ENCODE measurements around the gene ADGRG6. TPM values are rescaled to one million over a fixed set of nuclear protein-coding genes. Genes with fewer than 3 reads are reported as not detected.

The ADGRG6 gene
- total and polyA plus RNA-seq, 10 of the 15 experiments (the other 5 are each of a cell fraction or from before 2014, with no cell fraction given): 0.01 to 0.24 (median 0.13) TPM; not detected in 7

DNA sequence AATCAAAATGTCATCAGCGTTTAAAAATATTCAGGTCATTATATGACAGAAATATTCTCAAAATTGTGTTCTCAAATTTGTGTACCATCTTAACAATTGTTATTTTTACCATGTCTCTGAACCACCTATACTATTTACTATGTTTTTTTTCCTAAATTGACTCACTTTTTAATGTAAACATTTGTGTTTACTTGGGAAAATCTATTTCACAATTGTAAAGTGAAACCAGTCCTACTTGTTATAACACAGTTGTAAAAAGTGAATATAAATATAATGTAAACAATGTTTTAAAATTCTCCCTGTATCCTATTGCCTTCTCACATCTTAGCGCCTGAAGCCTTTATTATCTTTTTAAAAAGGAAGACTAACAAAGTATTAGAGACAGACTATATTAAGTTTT, 83.5 kb downstream of the ADGRG6 start:
- H3K27ac ChIP-seq (ENCODE audit: control insufficient read depth, insufficient read depth): no peak overlapping the region
- no peak overlapping the region for H2AFZ ChIP-seq (ENCODE audit: control insufficient read depth, low read depth, low read length)
- H3K36me3 ChIP-seq (ENCODE audit: control insufficient read depth in 2 of 2, insufficient read depth in 2 of 2, low read length in 1 of 2): no peaks in the 10 kb centered on the region
- ChIA-PET CTCF (no interaction called here), POLR2A (no interaction called here), SMC1A (ENCODE audit: uncharacterized antibody, unreplicated experiment) (interaction anchor here (1.0 kb wide), 1 partner anchor 9 kb away, joined by 3 read pairs; no protein-coding TSS in a partner anchor), RAD21 (ENCODE audit: unreplicated experiment) (no interaction called here)
- no peaks in the 10 kb centered on the region for H3K79me2 ChIP-seq (ENCODE audit: control insufficient read depth, insufficient read depth, low read length)
- H3K4me3 ChIP-seq: no peak overlapping the region
- DNase-seq (ENCODE audit: low read depth, low spot score) (no peak), FAIRE-seq (no peak), ATAC-seq (no peak)
- no peak overlapping the region for H3K4me2 ChIP-seq (ENCODE audit: control insufficient read depth, insufficient read depth)
- H3K9ac ChIP-seq (ENCODE audit: control insufficient read depth, insufficient read depth, low read length): no peak overlapping the region
- no peaks in the 10 kb centered on the region for H3K4me1 ChIP-seq (ENCODE audit: control insufficient read depth, insufficient read depth, low read length)
- H3K27me3 ChIP-seq (replicated peaks in 1 of 2; ENCODE audit: control insufficient read depth in 2 of 2, insufficient read depth in 2 of 2, low read length in 1 of 2): no peaks in the 10 kb centered on the region
- in situ Hi-C loops (cut with MboI): no loop called here
- WGBS (ENCODE audit: insufficient coverage, insufficient replicate concordance, low lambda C conversion rate, missing lambda C conversion rate): 58% methylated on average over 2 of the region's 2 CpGs
- intact Hi-C loops (cut with micrococcal nuclease; ENCODE audit: unreplicated experiment): no loop called here
- no peaks in the 10 kb centered on the region for H3K9me3 ChIP-seq (replicated peaks; ENCODE audit: control insufficient read depth, insufficient read depth, low read length)
- no peaks in the 10 kb centered on the region for H4K20me1 ChIP-seq (ENCODE audit: control insufficient read depth, insufficient read depth)
- BruUV-seq (replicated peaks): no TSS peak
- TF ChIP-seq NRF1 (conservative IDR thresholded peaks at IDR 0.05; ENCODE audit: low read depth, low read length): no peak
- no peak for TF ChIP-seq SMAD1 (IDR thresholded peaks at IDR 0.05; ENCODE audit: low read depth, partially characterized antibody)
- TF ChIP-seq MYB (IDR thresholded peaks at IDR 0.05; ENCODE audit: borderline replicate concordance, low read depth, low read length): no peak
- no peak for TF ChIP-seq MEF2B (IDR thresholded peaks at IDR 0.05; ENCODE audit: partially characterized antibody, poor library complexity, severe bottlenecking)
- TF ChIP-seq SUZ12 (IDR thresholded peaks at IDR 0.05; ENCODE audit: unreplicated experiment): no peak
- TF ChIP-seq CBX5 (IDR thresholded peaks at IDR 0.05; ENCODE audit: low read depth): no peak
- TF ChIP-seq, protein P1, sequence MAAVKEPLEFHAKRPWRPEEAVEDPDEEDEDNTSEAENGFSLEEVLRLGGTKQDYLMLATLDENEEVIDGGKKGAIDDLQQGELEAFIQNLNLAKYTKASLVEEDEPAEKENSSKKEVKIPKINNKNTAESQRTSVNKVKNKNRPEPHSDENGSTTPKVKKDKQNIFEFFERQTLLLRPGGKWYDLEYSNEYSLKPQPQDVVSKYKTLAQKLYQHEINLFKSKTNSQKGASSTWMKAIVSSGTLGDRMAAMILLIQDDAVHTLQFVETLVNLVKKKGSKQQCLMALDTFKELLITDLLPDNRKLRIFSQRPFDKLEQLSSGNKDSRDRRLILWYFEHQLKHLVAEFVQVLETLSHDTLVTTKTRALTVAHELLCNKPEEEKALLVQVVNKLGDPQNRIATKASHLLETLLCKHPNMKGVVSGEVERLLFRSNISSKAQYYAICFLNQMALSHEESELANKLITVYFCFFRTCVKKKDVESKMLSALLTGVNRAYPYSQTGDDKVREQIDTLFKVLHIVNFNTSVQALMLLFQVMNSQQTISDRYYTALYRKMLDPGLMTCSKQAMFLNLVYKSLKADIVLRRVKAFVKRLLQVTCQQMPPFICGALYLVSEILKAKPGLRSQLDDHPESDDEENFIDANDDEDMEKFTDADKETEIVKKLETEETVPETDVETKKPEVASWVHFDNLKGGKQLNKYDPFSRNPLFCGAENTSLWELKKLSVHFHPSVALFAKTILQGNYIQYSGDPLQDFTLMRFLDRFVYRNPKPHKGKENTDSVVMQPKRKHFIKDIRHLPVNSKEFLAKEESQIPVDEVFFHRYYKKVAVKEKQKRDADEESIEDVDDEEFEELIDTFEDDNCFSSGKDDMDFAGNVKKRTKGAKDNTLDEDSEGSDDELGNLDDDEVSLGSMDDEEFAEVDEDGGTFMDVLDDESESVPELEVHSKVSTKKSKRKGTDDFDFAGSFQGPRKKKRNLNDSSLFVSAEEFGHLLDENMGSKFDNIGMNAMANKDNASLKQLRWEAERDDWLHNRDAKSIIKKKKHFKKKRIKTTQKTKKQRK (IDR thresholded peaks at IDR 0.05; ENCODE audit: low read depth, low read length): no peak
- TF ChIP-seq, protein P2, sequence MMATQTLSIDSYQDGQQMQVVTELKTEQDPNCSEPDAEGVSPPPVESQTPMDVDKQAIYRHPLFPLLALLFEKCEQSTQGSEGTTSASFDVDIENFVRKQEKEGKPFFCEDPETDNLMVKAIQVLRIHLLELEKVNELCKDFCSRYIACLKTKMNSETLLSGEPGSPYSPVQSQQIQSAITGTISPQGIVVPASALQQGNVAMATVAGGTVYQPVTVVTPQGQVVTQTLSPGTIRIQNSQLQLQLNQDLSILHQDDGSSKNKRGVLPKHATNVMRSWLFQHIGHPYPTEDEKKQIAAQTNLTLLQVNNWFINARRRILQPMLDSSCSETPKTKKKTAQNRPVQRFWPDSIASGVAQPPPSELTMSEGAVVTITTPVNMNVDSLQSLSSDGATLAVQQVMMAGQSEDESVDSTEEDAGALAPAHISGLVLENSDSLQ (IDR thresholded peaks at IDR 0.05): no peak
- no peak for TF ChIP-seq SPI1 (IDR thresholded peaks at IDR 0.05; ENCODE audit: borderline replicate concordance, insufficient read depth, low read depth, low read length)
- TF ChIP-seq CEBPB (IDR thresholded peaks at IDR 0.05; ENCODE audit: borderline replicate concordance in 1 of 2, low read depth in 2 of 2, low read length in 2 of 2): no peak
- no peak for TF ChIP-seq YBX1 (IDR thresholded peaks at IDR 0.05)
- TF ChIP-seq, protein P3, sequence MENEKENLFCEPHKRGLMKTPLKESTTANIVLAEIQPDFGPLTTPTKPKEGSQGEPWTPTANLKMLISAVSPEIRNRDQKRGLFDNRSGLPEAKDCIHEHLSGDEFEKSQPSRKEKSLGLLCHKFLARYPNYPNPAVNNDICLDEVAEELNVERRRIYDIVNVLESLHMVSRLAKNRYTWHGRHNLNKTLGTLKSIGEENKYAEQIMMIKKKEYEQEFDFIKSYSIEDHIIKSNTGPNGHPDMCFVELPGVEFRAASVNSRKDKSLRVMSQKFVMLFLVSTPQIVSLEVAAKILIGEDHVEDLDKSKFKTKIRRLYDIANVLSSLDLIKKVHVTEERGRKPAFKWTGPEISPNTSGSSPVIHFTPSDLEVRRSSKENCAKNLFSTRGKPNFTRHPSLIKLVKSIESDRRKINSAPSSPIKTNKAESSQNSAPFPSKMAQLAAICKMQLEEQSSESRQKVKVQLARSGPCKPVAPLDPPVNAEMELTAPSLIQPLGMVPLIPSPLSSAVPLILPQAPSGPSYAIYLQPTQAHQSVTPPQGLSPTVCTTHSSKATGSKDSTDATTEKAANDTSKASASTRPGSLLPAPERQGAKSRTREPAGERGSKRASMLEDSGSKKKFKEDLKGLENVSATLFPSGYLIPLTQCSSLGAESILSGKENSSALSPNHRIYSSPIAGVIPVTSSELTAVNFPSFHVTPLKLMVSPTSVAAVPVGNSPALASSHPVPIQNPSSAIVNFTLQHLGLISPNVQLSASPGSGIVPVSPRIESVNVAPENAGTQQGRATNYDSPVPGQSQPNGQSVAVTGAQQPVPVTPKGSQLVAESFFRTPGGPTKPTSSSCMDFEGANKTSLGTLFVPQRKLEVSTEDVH (IDR thresholded peaks at IDR 0.05; ENCODE audit: low read depth, partially characterized antibody): no peak
- no peak for TF ChIP-seq TARDBP (IDR thresholded peaks at IDR 0.05; ENCODE audit: borderline replicate concordance)
- TF ChIP-seq, protein P4, sequence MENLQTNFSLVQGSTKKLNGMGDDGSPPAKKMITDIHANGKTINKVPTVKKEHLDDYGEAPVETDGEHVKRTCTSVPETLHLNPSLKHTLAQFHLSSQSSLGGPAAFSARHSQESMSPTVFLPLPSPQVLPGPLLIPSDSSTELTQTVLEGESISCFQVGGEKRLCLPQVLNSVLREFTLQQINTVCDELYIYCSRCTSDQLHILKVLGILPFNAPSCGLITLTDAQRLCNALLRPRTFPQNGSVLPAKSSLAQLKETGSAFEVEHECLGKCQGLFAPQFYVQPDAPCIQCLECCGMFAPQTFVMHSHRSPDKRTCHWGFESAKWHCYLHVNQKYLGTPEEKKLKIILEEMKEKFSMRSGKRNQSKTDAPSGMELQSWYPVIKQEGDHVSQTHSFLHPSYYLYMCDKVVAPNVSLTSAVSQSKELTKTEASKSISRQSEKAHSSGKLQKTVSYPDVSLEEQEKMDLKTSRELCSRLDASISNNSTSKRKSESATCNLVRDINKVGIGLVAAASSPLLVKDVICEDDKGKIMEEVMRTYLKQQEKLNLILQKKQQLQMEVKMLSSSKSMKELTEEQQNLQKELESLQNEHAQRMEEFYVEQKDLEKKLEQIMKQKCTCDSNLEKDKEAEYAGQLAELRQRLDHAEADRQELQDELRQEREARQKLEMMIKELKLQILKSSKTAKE (IDR thresholded peaks at IDR 0.05; ENCODE audit: low read depth, poor library complexity, severe bottlenecking): no peak
- TF ChIP-seq ZNF274 (IDR thresholded peaks at IDR 0.05; ENCODE audit: insufficient read depth, insufficient read length): no peak
- TF ChIP-seq KAT2A (conservative IDR thresholded peaks at IDR 0.05; ENCODE audit: control insufficient read depth, low read depth, low read length): no peak
